ENCODE results near the gene TRAPPC12.

- no peak for TF ChIP-seq POLR2AphosphoS5 (IDR thresholded peaks at IDR 0.05; ENCODE audit: low read depth, low read length)
- TF ChIP-seq POLR2A (IDR thresholded peaks at IDR 0.05; ENCODE audit: low read depth, low read length), result no peak
- TF ChIP-seq TAF1 (IDR thresholded peaks at IDR 0.05; ENCODE audit: borderline replicate concordance, low read depth, low read length), result no peak
These were observed 81.6 kb downstream of the TRAPPC12 start for GRCh38 chr2:3460831-3461800.

Measured in GM12892 (cell line).